Mucosa of descending colon (tissue), 3 donors: Measurements from ENCODE around the gene ZRANB2. TPM values are rescaled to one million over a fixed set of nuclear protein-coding genes. Genes with fewer than 3 reads are reported as not detected.

ENCODE experiments used
- ATAC-seq: fragments of 200-7000 bp; cut with Tn5 transposase; one replicate; pipeline ENCODE4 v1.9.1; 2020; ENCODE audit warnings: mild to moderate bottlenecking, moderate library complexity
- DNase-seq, 3 donors: peaks; one replicate each; pipeline ENCODE4 v3.0.0-alpha.2; 2020
- H3K36me3 ChIP-seq: fragments of 200-600 bp; one replicate; pipeline ENCODE4 v1.8.0; 2021; ENCODE audit warnings: low read depth, mild to moderate bottlenecking
- H3K4me1 ChIP-seq: fragments of 200-600 bp; one replicate; pipeline ENCODE4 v1.8.0; 2021; ENCODE audit warnings: low read depth, mild to moderate bottlenecking
- H3K4me3 ChIP-seq: fragments of 200-600 bp; one replicate; pipeline ENCODE4 v1.8.0; 2021; ENCODE audit warnings: mild to moderate bottlenecking
- H3K9me3 ChIP-seq: fragments of 200-600 bp; one replicate; pipeline ENCODE4 v1.8.0; 2021; ENCODE audit warnings: mild to moderate bottlenecking
- CTCF ChIP-seq: fragments of 200-600 bp; IDR thresholded peaks from one replicate; pipeline ENCODE4 v1.8.0; 2022; ENCODE audit warnings: antibody characterized with exemption, mild to moderate bottlenecking
- intact Hi-C, 2 donors: fragments of 100-400 bp; cut with DNase I in 1 of 2; cut with micrococcal nuclease in 1 of 2; formaldehyde crosslinking; loops; one replicate each; pipeline versions ENCODE4 v1.11.0 to v1.11.1; 2022; cut with DNase I, micrococcal nuclease
- total RNA-seq, 3 donors: library from RNA; stranded (reverse); fragmentation: NEBNext Ultra II Directional in 2 of 3; extraction: Animal tissue kit (Norgen Biotek cat#: 25700) in 2 of 3; gene quantifications; one replicate each; pipeline versions ENCODE4 v1.2.1 to v1.2.4, GENCODE V29; 2021 to 2023
- donor health status: DM: no; HTN: no; CAD: no; lungs with moderate emphysema.
- donor health status: DM: no; HTN: no; CAD: no.
- donor health status: DM: no; HTN: yes; CAD: no.

ZRANB2 gene
- total RNA-seq, 3 donors from 2014 or later: 74.8 to 108 (median 94.9) TPM

- Histone ChIP-seq H3K4me3 (no peak overlapping the region), H3K36me3 (no peaks in the 10 kb centered on the region), H3K9me3 (no peaks in the 10 kb centered on the region), H3K4me1 (peaks cover 4% of the 10 kb centered on the region)
- no peak for DNase-seq
- no peak for TF ChIP-seq CTCF
- intact Hi-C loops: no loop called here
- no peak for ATAC-seq
Measured at GRCh38 chr1:71043065-71043464, 37.8 kb downstream of the ZRANB2 start.

GRCh38 chr1:71041806-71042205 lies 39.0 kb downstream of the ZRANB2 start:
- no peaks in the 10 kb centered on the region for H3K9me3 ChIP-seq
- intact Hi-C loops: no loop called here
- no peak for DNase-seq

GRCh38 chr1:71039661-71040262 lies 41.1 kb downstream of the ZRANB2 start:
- intact Hi-C loops: no loop called here
- DNase-seq: no peak
- H3K9me3 ChIP-seq: no peaks in the 10 kb centered on the region
- H3K36me3 ChIP-seq: no peaks in the 10 kb centered on the region
- no peaks in the 10 kb centered on the region for H3K4me1 ChIP-seq
- no peak overlapping the region for H3K4me3 ChIP-seq
- ATAC-seq: no peak
- TF ChIP-seq CTCF: no peak

More at GRCh38 chr1:71041806-71042205, 39.0 kb downstream of the ZRANB2 start:
- no peaks in the 10 kb centered on the region for H3K4me1 ChIP-seq
- TF ChIP-seq CTCF: no peak
- no peak overlapping the region for H3K4me3 ChIP-seq
- H3K36me3 ChIP-seq: no peaks in the 10 kb centered on the region
- no peak for ATAC-seq

- Histone ChIP-seq H3K36me3 (no peaks in the 10 kb centered on the region), H3K4me3 (no peak overlapping the region), H3K4me1 (no peaks in the 10 kb centered on the region), H3K9me3 (no peaks in the 10 kb centered on the region)
- no peak for DNase-seq
- TF ChIP-seq CTCF: no peak
- ATAC-seq: no peak
- intact Hi-C loops: no loop called here
Measured at GRCh38 chr1:71038942-71039341, 41.9 kb downstream of the ZRANB2 start.

GRCh38 chr1:71037829-71038620 lies 42.8 kb downstream of the ZRANB2 start:
- TF ChIP-seq CTCF: no peak
- no peaks in the 10 kb centered on the region for H3K9me3 ChIP-seq
- DNase-seq (no peak), ATAC-seq (no peak)
- no peaks in the 10 kb centered on the region for H3K4me1 ChIP-seq
- H3K4me3 ChIP-seq: no peak overlapping the region
- intact Hi-C loops: no loop called here
- H3K36me3 ChIP-seq: no peaks in the 10 kb centered on the region
